ENCODE results near the gene TLR7. TPM values are rescaled to one million over a fixed set of nuclear protein-coding genes. Genes with fewer than 3 reads are reported as not detected.

The TLR7 gene
- total and polyA plus RNA-seq, 2 of the 13 experiments (the other 11 are each of a cell fraction or from before 2014, with no cell fraction given) = not detected

DNA sequence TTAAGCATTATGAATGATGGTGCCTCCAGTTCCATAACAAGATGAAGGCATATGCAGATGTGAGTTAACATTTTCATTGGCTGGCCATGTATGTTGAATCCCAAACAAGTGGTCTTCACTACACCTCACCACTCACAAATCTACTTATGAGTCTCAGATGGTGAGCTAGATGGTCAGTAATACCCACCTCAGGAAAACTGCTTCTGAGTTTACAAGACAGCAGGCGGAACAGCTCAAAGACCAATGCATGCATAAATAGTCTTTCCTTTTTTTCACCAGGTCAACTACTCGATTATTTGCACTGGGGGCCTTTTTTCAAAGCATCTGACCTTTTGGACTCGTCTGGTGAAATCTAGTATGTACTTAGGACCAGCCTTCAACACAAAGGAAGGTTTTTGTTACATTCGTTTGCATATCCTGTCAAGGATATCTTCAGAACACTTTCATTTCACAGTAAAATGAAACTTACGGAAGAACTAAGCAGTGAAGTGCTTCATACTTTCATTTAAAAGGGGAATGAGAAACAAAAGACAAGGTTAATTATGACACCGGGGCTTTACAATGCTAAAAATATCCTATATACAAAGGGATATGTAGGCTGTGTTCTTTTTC, 23.1 kb upstream of the TLR7 start (continued):
- peak; percentile 69; the same call in 1 of the 2 replicates for TF ChIP-seq NR2F2 (IDR thresholded peaks at IDR 0.05; ENCODE audit: borderline replicate concordance, low read depth)
- no peak for TF ChIP-seq ZBTB33 (CRISPR knock-in tag; IDR thresholded peaks at IDR 0.05)
- no peak for TF ChIP-seq ZFAT (CRISPR knock-in tag; conservative IDR thresholded peaks at IDR 0.05)
- TF ChIP-seq BCLAF1 (IDR thresholded peaks at IDR 0.05) = no peak
- TF ChIP-seq ZNF251 (CRISPR knock-in tag; IDR thresholded peaks at IDR 0.05) = no peak
- TF ChIP-seq ZNF567 (CRISPR knock-in tag; IDR thresholded peaks at IDR 0.05; ENCODE audit: borderline replicate concordance) = no peak
- no peak for TF ChIP-seq ESRRA (CRISPR knock-in tag; IDR thresholded peaks at IDR 0.05; ENCODE audit: low read depth)
- TF ChIP-seq SOX5 (CRISPR knock-in tag; IDR thresholded peaks at IDR 0.05; ENCODE audit: borderline replicate concordance) = peak; percentile 86
- TF ChIP-seq, protein P1, sequence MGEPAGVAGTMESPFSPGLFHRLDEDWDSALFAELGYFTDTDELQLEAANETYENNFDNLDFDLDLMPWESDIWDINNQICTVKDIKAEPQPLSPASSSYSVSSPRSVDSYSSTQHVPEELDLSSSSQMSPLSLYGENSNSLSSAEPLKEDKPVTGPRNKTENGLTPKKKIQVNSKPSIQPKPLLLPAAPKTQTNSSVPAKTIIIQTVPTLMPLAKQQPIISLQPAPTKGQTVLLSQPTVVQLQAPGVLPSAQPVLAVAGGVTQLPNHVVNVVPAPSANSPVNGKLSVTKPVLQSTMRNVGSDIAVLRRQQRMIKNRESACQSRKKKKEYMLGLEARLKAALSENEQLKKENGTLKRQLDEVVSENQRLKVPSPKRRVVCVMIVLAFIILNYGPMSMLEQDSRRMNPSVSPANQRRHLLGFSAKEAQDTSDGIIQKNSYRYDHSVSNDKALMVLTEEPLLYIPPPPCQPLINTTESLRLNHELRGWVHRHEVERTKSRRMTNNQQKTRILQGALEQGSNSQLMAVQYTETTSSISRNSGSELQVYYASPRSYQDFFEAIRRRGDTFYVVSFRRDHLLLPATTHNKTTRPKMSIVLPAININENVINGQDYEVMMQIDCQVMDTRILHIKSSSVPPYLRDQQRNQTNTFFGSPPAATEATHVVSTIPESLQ (CRISPR knock-in tag; conservative IDR thresholded peaks at IDR 0.05) = no peak
- TF ChIP-seq NR2F1 (CRISPR knock-in tag; IDR thresholded peaks at IDR 0.05) = peak in 1 of 2 experiments; percentile 68; a peak in 1 of 4 replicates
- no peak for TF ChIP-seq TIGD3 (CRISPR knock-in tag; IDR thresholded peaks at IDR 0.05; ENCODE audit: borderline replicate concordance)
- peak in 1 of 2 experiments; percentile 95; a peak in 2 of 4 replicates for TF ChIP-seq EP300 (IDR thresholded peaks at IDR 0.05; ENCODE audit: low read depth in 2 of 2, low read length in 2 of 2)
- peak; percentile 82 for TF ChIP-seq EP300 (CRISPR knock-in tag; IDR thresholded peaks at IDR 0.05; ENCODE audit: borderline replicate concordance)
- no peak for TF ChIP-seq NFIB (CRISPR knock-in tag; IDR thresholded peaks at IDR 0.05; ENCODE audit: borderline replicate concordance)
- no peak for TF ChIP-seq ZNF788 (CRISPR knock-in tag; IDR thresholded peaks at IDR 0.05; ENCODE audit: borderline replicate concordance)
- no peak for TF ChIP-seq IRX3 (CRISPR knock-in tag; IDR thresholded peaks at IDR 0.05; ENCODE audit: borderline replicate concordance, low read depth)
- no peak for TF ChIP-seq ZNF605 (CRISPR knock-in tag; IDR thresholded peaks at IDR 0.05)

All from HepG2 (cell line).